H54 (cell line): ENCODE measurements around the gene LDAH.

Source experiments
- DNase-seq: peaks from one replicate; pipeline ENCODE4 v3.0.0; 2011; ENCODE audit warnings: low spot score, mixed read lengths; ENCODE audit not compliant: insufficient read length
- FAIRE-seq: peaks from 3 replicates; lab custom pipeline; 2011; peaks lifted over from hg19 to GRCh38; lab: Jason Lieb, UNC
- POLR2A ChIP-seq: IDR thresholded peaks from 2 replicates; pipeline ENCODE4 v1.6.1; 2011; ENCODE audit warnings: low read depth, mild to moderate bottlenecking, low read length

Gene LDAH

GRCh38 chr2:20656561-20656960 is 166.3 kb downstream of the LDAH start:
- TF ChIP-seq POLR2A: no peak
- no peak for DNase-seq
- FAIRE-seq: no peak

GRCh38 chr2:20654535-20654813 is 168.4 kb downstream of the LDAH start:
- TF ChIP-seq POLR2A: no peak
- FAIRE-seq (no peak), DNase-seq (no peak)

- DNase-seq (no peak), FAIRE-seq (no peak)
- no peak for TF ChIP-seq POLR2A
These were observed 169.0 kb downstream of the LDAH start for GRCh38 chr2:20653695-20654534.

GRCh38 chr2:20652673-20653575 is 170.0 kb downstream of the LDAH start:
- DNase-seq: no peak
- TF ChIP-seq POLR2A: no peak
- FAIRE-seq: no peak

- no peak for FAIRE-seq
These were observed 170.8 kb downstream of the LDAH start for GRCh38 chr2:20652141-20652540.

GRCh38 chr2:20651731-20652099 is 171.2 kb downstream of the LDAH start:
- FAIRE-seq (no peak), DNase-seq (no peak)
- TF ChIP-seq POLR2A: no peak

More at GRCh38 chr2:20652141-20652540, 170.8 kb downstream of the LDAH start:
- no peak for TF ChIP-seq POLR2A
- DNase-seq: no peak

- peak; percentile 60 for TF ChIP-seq POLR2A
- peak; percentile 93 for DNase-seq
- FAIRE-seq: no peak
These were observed 171.8 kb downstream of the LDAH start, which contains the start of gene HS1BP3 for GRCh38 chr2:20650877-20651730. Gene HS1BP3 (minus strand): TSS chr2:20651098. CDS start chr2:20651063, 35 bp downstream.

GRCh38 chr2:20650393-20650876 is 172.5 kb downstream of the LDAH start:
- no peak for TF ChIP-seq POLR2A
- DNase-seq (no peak), FAIRE-seq (no peak)

GRCh38 chr2:20649976-20650375 is 172.9 kb downstream of the LDAH start:
- DNase-seq: no peak
- TF ChIP-seq POLR2A: no peak
- no peak for FAIRE-seq

GRCh38 chr2:20649576-20649975 is 173.3 kb downstream of the LDAH start:
- no peak for FAIRE-seq
- no peak for DNase-seq
- TF ChIP-seq POLR2A: no peak

- DNase-seq: no peak
- TF ChIP-seq POLR2A: no peak
- no peak for FAIRE-seq
These were observed 174.1 kb downstream of the LDAH start for GRCh38 chr2:20648831-20649230.

GRCh38 chr2:20648206-20648605 is 174.7 kb downstream of the LDAH start:
- no peak for DNase-seq
- no peak for FAIRE-seq
- TF ChIP-seq POLR2A: no peak

- no peak for FAIRE-seq
- TF ChIP-seq POLR2A: no peak
- DNase-seq: no peak
These were observed 175.2 kb downstream of the LDAH start for GRCh38 chr2:20647738-20648137.

GRCh38 chr2:20647211-20647610 is 175.7 kb downstream of the LDAH start:
- FAIRE-seq: no peak
- no peak for TF ChIP-seq POLR2A
- DNase-seq: no peak
